Measurements from ENCODE around the gene CYP26A1.

DNA sequence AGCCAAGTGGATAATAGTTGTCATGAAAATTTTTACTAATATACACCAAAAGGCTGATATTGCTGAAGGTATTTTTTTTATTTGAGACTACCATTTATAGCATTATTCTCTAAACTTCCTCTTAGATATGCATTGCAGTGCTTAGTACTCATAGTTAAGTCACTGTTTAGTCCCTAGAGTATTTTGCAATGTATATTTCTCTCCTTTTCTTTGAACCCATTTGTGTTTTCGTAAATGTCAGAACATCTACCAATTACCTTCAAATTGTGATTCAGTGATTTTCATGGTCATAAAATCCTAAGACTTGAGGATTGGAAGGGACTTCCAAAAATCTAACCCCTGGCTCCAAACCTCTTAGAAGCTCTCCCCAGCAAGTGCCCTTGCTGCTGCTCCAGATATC lies 34.6 kb upstream of the CYP26A1 start:
- TF ChIP-seq, protein P1, sequence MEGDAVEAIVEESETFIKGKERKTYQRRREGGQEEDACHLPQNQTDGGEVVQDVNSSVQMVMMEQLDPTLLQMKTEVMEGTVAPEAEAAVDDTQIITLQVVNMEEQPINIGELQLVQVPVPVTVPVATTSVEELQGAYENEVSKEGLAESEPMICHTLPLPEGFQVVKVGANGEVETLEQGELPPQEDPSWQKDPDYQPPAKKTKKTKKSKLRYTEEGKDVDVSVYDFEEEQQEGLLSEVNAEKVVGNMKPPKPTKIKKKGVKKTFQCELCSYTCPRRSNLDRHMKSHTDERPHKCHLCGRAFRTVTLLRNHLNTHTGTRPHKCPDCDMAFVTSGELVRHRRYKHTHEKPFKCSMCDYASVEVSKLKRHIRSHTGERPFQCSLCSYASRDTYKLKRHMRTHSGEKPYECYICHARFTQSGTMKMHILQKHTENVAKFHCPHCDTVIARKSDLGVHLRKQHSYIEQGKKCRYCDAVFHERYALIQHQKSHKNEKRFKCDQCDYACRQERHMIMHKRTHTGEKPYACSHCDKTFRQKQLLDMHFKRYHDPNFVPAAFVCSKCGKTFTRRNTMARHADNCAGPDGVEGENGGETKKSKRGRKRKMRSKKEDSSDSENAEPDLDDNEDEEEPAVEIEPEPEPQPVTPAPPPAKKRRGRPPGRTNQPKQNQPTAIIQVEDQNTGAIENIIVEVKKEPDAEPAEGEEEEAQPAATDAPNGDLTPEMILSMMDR (IDR thresholded peaks at IDR 0.05), result no peak
- no peak for TF ChIP-seq ZFX (IDR thresholded peaks at IDR 0.05; ENCODE audit: borderline replicate concordance)

Data from 22Rv1 (cell line).